Mesothelial cell of epicardium (in vitro differentiated cells): ENCODE results near the gene SP100. TPM values are rescaled to one million over a fixed set of nuclear protein-coding genes. Genes with fewer than 3 reads are reported as not detected.

Experiments
- DNase-seq, 2 experiments: peaks; one replicate each; pipeline ENCODE4 v3.0.0; 2021; ENCODE audit warnings: low spot score in 2 of 2; ENCODE audit not compliant: unreplicated experiment in 2 of 2
- H3K27ac Mint-ChIP-seq: 2 replicates; pipeline ENCODE4 v1.8.0; 2021; ENCODE audit warnings: mixed read lengths
- H3K27me3 Mint-ChIP-seq: 2 replicates; pipeline ENCODE4 v1.8.0; 2021; ENCODE audit warnings: low read depth, mixed read lengths
- H3K36me3 Mint-ChIP-seq: 2 replicates; pipeline ENCODE4 v1.8.0; 2021; ENCODE audit warnings: mixed read lengths
- H3K4me1 Mint-ChIP-seq: 2 replicates; pipeline ENCODE4 v1.8.0; 2021; ENCODE audit warnings: mixed read lengths
- H3K4me3 Mint-ChIP-seq: 2 replicates; pipeline ENCODE4 v1.8.0; 2021; ENCODE audit warnings: mild to moderate bottlenecking, moderate library complexity, mixed read lengths
- H3K9me3 Mint-ChIP-seq: 2 replicates; pipeline ENCODE4 v1.8.0; 2021; ENCODE audit warnings: mixed read lengths
- total RNA-seq: library from RNA; stranded (reverse); gene quantifications from 3 replicates; pipeline ENCODE4 v1.2.1, GENCODE V29; 2021
- TF ChIP-seq, protein P1 (sequence below): fragments of 200-600 bp; sonication (generic); IDR thresholded peaks from one replicate; pipeline ENCODE4 v1.5.0; 2021; ENCODE audit warnings: antibody characterized with exemption; ENCODE audit not compliant: unreplicated experiment

SP100 gene
- total RNA-seq, 1 donor from 2014 or later: 52.0 TPM

DNA sequence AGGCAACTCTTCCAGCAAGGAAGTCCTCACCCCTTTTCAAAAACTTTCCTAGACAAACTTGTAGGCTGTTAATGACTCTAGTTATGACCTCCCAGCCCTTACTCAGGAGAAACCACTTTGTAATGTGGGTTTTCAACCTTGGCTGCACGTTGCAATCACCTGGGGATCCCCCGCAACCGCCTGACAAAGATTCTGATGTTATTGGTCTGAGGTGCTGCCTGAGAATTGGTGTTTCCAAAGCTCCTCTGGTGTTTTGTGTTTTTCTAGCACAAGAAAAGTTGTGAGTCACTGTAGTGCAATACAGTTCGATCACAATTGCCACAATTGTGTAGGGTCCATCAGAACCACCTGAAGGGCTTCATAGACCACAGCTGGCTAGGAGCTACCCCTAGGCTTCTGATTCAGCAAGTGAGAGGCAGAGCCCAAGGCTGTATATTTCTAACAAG lies 121.6 kb downstream of the SP100 start:
- Mint-ChIP-seq H3K4me3 (no peak overlapping the region), H3K9me3 (peaks cover 4% of the 10 kb centered on the region), H3K4me1 (no peaks in the 10 kb centered on the region), H3K36me3 (peaks cover 2% of the 10 kb centered on the region), H3K27ac (no peak overlapping the region), H3K27me3 (peaks cover 4% of the 10 kb centered on the region)
- TF ChIP-seq, protein P1, sequence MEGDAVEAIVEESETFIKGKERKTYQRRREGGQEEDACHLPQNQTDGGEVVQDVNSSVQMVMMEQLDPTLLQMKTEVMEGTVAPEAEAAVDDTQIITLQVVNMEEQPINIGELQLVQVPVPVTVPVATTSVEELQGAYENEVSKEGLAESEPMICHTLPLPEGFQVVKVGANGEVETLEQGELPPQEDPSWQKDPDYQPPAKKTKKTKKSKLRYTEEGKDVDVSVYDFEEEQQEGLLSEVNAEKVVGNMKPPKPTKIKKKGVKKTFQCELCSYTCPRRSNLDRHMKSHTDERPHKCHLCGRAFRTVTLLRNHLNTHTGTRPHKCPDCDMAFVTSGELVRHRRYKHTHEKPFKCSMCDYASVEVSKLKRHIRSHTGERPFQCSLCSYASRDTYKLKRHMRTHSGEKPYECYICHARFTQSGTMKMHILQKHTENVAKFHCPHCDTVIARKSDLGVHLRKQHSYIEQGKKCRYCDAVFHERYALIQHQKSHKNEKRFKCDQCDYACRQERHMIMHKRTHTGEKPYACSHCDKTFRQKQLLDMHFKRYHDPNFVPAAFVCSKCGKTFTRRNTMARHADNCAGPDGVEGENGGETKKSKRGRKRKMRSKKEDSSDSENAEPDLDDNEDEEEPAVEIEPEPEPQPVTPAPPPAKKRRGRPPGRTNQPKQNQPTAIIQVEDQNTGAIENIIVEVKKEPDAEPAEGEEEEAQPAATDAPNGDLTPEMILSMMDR: no peak
- no peak for DNase-seq

DNA sequence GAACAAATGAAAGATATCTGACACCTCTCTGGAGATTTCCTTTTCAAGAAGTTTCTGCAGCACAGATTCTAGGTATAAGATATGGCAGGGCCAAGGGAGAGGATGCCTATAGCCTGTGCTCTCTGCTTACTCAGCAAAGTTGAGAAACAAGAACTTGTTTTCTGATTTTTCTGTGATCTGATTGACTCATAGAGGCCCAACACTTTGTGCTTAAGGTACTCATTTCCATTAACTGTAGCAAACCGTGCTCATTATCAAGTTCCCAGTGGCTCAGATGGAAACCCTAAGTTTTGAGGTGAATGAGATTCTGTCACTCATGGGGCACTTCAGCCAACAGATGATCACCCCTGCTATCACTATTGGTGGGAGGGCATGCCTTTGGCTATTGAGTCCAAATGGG lies 124.3 kb downstream of the SP100 start:
- DNase-seq: no peak
- peaks cover 2% of the 10 kb centered on the region for H3K36me3 Mint-ChIP-seq
- TF ChIP-seq, protein P1: no peak
- peaks cover 4% of the 10 kb centered on the region for H3K27me3 Mint-ChIP-seq
- H3K27ac Mint-ChIP-seq: no peak overlapping the region
- H3K9me3 Mint-ChIP-seq: peaks cover 17% of the 10 kb centered on the region
- H3K4me1 Mint-ChIP-seq: no peaks in the 10 kb centered on the region
- no peak overlapping the region for H3K4me3 Mint-ChIP-seq

GRCh38 chr2:230541934-230542380 lies 126.0 kb downstream of the SP100 start:
- TF ChIP-seq, protein P1: no peak
- Mint-ChIP-seq H3K27me3 (peaks cover 4% of the 10 kb centered on the region), H3K27ac (no peak overlapping the region), H3K9me3 (peaks cover 17% of the 10 kb centered on the region), H3K36me3 (peaks cover 2% of the 10 kb centered on the region), H3K4me3 (no peak overlapping the region), H3K4me1 (no peaks in the 10 kb centered on the region)
- no peak for DNase-seq

- Mint-ChIP-seq H3K27me3 (no peaks in the 10 kb centered on the region), H3K36me3 (peaks cover 2% of the 10 kb centered on the region), H3K27ac (no peak overlapping the region), H3K9me3 (peaks cover 17% of the 10 kb centered on the region), H3K4me3 (no peak overlapping the region), H3K4me1 (no peaks in the 10 kb centered on the region)
- DNase-seq: no peak
- TF ChIP-seq, protein P1: no peak
Measured at GRCh38 chr2:230542751-230543150, 126.8 kb downstream of the SP100 start.

GRCh38 chr2:230552181-230552580 lies 136.2 kb downstream of the SP100 start:
- H3K9me3 Mint-ChIP-seq: peaks cover 21% of the 10 kb centered on the region
- no peaks in the 10 kb centered on the region for H3K4me1 Mint-ChIP-seq
- TF ChIP-seq, protein P1: no peak
- peaks cover 1% of the 10 kb centered on the region for H3K27me3 Mint-ChIP-seq
- H3K27ac Mint-ChIP-seq: no peak overlapping the region
- H3K4me3 Mint-ChIP-seq: no peak overlapping the region
- DNase-seq: no peak
- no peaks in the 10 kb centered on the region for H3K36me3 Mint-ChIP-seq

GRCh38 chr2:230557065-230557464 lies 141.1 kb downstream of the SP100 start:
- Mint-ChIP-seq H3K9me3 (peaks cover 21% of the 10 kb centered on the region), H3K4me1 (no peaks in the 10 kb centered on the region), H3K4me3 (no peak overlapping the region), H3K27me3 (peaks cover 4% of the 10 kb centered on the region), H3K36me3 (no peaks in the 10 kb centered on the region), H3K27ac (no peak overlapping the region)
- no peak for DNase-seq
- TF ChIP-seq, protein P1: no peak
